Stimulated activated naive B cell treated with anti-CD40 and anti-IgM and Interleukin-4, amounts not matched to agents 10 μg/mL and 1 μg/mL and 100 μg/mL, for 72 hours (primary cell): ENCODE results near the gene GLOD5.
"Not testable (repeated sequence)": the region's sequence is repeated elsewhere in the genome, so short reads cannot be mapped to it uniquely, and the experiment has no call there.

Experiments used
- ATAC-seq, 2 donors: fragments of 150-1000 bp; cut with Tn5 transposase; replicated peaks; 2 replicates each; pipeline ENCODE4 v1.10.0; 2021; ENCODE audit warnings: moderate library complexity in 1 of 2
- DNase-seq: peaks from one replicate; pipeline ENCODE4 v3.0.0; 2021
- H3K27ac Mint-ChIP-seq: one replicate; pipeline ENCODE4 v1.8.0; 2022; ENCODE audit warnings: mild to moderate bottlenecking, mixed read lengths
- H3K27me3 Mint-ChIP-seq, 2 donors: one replicate each; pipeline ENCODE4 v1.8.0; 2022; ENCODE audit warnings: mixed read lengths in 2 of 2
- H3K36me3 Mint-ChIP-seq, 2 donors: one replicate each; pipeline ENCODE4 v1.8.0; 2022; ENCODE audit warnings: mixed read lengths in 2 of 2, mild to moderate bottlenecking in 1 of 2
- H3K4me1 Mint-ChIP-seq, 2 donors: one replicate each; pipeline ENCODE4 v1.8.0; 2022; ENCODE audit warnings: mixed read lengths in 2 of 2, mild to moderate bottlenecking in 1 of 2
- H3K4me3 Mint-ChIP-seq, 2 donors: one replicate each; pipeline ENCODE4 v1.8.0; 2022; ENCODE audit warnings: mild to moderate bottlenecking in 2 of 2, mixed read lengths in 2 of 2, moderate library complexity in 1 of 2
- H3K9me3 Mint-ChIP-seq, 2 donors: one replicate each; pipeline ENCODE4 v1.8.0; 2022; ENCODE audit warnings: mixed read lengths in 2 of 2, mild to moderate bottlenecking in 1 of 2

Gene GLOD5

DNA sequence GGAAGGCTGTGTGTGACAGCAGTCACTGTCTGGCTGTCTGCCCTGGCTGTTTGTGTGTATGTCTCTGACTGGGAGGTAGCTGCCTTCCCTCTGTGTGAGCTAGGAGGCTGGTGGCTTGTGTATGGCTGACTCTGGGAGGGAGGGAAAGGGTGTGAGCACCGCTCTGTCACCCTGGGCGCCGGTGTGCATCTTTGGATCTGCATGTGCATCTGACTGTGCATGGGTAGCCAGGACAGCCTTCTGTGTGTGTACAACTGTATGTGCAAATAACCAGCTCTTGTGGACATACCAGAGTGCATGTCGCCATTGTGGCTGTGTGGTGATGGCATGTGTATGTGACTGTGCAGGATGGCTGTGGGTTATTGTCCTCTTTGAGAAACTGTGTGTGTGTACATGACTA lies 57.3 kb downstream of the GLOD5 start:
- no peak for ATAC-seq
- Mint-ChIP-seq H3K4me3 (no peak overlapping the region), H3K4me1 (no peaks in the 10 kb centered on the region), H3K36me3 (peaks cover 25 to 34% of the 10 kb centered on the region in 2 donors), H3K9me3 (no peaks in the 10 kb centered on the region), H3K27me3 (no peaks in the 10 kb centered on the region), H3K27ac (no peak overlapping the region)
- DNase-seq, result no peak

DNA sequence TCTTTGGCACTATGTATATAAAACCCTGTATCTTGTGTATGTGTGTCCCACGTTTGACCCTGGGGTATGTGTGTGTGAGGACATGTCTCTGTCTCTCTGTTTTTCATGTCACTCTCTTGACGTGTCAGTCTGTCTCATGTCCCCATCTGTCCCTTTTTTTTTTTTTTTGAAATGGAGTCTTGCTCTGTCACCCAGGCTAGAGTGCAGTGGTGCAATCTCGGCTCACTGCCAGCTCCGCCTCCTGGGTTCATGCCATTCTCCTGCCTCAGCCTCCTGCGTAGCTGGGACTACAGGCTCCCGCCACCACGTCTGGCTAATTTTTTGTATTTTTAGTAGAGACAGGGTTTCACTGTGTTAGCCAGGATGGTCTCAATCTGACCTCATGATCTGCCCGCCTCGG lies 57.8 kb downstream of the GLOD5 start:
- not testable (repeated sequence) for DNase-seq, H3K27me3 Mint-ChIP-seq, H3K4me3 Mint-ChIP-seq, H3K4me1 Mint-ChIP-seq, ATAC-seq, H3K9me3 Mint-ChIP-seq, H3K27ac Mint-ChIP-seq
- H3K36me3 Mint-ChIP-seq, result peaks cover 26 to 35% of the 10 kb centered on the region in 2 donors

DNA sequence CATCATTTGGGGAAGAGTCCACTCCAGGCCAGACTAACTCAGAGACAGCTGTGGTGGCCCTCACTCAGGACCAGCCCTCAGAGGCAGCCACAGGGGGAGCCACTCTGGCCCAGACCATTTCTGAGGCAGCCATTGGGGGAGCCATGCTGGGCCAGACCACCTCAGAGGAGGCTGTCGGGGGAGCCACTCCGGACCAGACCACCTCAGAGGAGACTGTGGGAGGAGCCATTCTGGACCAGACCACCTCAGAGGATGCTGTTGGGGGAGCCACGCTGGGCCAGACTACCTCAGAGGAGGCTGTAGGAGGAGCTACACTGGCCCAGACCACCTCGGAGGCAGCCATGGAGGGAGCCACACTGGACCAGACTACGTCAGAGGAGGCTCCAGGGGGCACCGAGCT lies 61.5 kb downstream of the GLOD5 start:
- no peak for ATAC-seq

More for the DNA sequence above, 61.5 kb downstream of the GLOD5 start:
- DNase-seq, result no peak
- peaks cover 0 to 7% of the 10 kb centered on the region in 2 donors for H3K9me3 Mint-ChIP-seq
- H3K4me1 Mint-ChIP-seq, result peaks cover 5 to 6% of the 10 kb centered on the region in 2 donors
- H3K36me3 Mint-ChIP-seq, result peaks cover 36 to 45% of the 10 kb centered on the region in 2 donors
- H3K27me3 Mint-ChIP-seq, result peaks cover 15 to 20% of the 10 kb centered on the region in 2 donors
- H3K4me3 Mint-ChIP-seq, result no peak overlapping the region
- no peak overlapping the region for H3K27ac Mint-ChIP-seq
